HG02938 (cell line): ENCODE data around the gene CORO2B.

Experiments used
- ATAC-seq: cut with Tn5 transposase; IDR thresholded peaks from one replicate; pipeline ENCODE4 v1.9.1; 2021; ENCODE audit warnings: mild to moderate bottlenecking, moderate library complexity; ENCODE audit not compliant: unreplicated experiment

CORO2B gene

DNA sequence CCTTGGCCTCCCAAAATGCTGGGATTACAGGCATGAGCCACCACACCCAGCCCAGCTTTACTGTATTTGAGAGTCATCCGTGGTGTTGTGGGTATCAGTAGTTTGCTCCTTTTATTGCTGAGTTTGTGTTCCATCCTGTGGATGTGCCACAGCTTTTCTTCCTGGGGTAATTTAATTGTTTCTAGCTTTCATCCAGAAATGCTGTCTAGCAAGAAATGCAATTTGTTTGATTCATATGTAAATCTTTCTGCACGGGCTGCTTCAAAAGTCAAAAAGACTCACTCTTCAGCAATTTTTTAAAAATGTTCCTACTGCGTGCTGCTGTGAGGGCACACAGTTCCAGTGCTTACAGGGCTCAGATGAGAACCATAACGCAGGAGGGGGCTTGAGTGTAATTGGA, 47.1 kb downstream of the CORO2B start:
- ATAC-seq: no peak

DNA sequence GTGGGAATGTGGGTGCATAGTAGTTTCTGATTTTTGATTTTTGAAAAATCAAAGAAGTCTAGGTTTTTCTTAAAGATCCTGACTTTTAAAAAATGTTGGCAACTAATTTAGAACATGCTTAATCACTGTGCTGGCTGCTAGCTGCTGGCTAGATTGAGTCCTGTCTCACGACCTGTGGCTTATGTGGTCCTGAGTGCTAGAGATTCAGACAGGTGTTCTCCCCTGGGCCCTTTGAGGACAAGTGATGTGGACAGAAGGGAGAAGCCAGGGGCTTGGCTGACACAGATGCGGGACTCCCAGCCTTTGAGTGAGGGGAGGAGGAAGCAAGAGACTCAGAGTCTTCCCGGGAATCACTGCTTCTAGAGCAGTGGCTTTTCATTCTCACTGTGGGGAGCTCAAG, 47.5 kb downstream of the CORO2B start:
- ATAC-seq: no peak

DNA sequence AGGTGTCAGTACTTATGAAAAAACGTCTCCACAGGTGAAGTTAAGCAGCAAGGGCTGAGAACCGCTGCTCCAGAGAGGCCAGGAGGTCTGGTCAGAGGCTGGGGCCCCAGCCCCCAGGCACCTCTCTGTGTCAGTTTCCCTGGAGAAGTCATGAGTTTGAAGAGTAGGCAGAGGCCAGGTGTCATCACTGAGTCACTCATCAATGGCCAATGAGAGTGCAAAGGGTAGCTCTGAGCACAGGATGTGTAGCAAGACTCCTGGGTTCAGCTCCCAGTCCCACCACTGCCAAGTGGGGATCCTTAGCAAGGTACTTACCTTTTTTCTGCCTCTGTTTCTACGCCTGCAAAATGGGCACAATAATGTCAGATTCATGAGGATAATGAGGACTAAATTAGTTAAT, 47.9 kb downstream of the CORO2B start:
- no peak for ATAC-seq

DNA sequence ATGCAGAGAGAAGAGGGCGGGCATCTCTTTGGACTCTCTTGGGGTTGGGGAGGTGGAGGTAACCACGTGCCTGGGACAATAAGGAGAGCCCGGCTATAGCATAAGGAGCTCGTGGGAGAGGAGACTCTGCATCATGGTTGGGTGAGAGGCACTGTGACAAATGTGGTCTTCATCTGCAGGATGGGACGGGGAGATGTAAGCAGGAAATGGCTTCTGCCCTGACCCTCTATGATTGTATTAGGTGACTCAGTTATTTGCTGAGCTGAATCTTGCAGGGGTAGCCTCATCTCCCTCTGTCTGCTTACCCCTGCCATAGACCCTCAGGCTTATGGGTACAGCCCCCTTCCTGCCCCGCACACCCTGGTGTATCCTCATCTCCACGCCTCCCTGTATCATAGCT, 48.7 kb downstream of the CORO2B start:
- no peak for ATAC-seq

DNA sequence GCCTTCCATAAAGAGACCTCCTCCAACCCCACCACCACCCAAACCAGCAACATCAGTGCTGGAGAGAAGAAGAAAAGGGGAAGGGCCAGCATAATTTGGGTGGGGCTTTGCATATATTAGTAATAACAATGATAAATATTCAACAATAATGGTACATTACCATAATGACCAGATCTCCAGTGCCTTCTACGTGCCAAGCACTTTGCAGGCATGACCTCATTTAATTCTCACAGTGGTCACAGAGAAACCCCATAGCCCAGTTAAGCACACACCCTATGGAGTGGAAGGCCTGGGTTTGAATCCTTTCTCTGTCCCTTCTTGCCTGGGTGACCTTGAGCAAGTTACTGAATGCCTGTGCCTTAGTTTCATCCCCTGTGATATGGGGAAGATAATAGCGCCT, 49.2 kb downstream of the CORO2B start:
- no peak for ATAC-seq

DNA sequence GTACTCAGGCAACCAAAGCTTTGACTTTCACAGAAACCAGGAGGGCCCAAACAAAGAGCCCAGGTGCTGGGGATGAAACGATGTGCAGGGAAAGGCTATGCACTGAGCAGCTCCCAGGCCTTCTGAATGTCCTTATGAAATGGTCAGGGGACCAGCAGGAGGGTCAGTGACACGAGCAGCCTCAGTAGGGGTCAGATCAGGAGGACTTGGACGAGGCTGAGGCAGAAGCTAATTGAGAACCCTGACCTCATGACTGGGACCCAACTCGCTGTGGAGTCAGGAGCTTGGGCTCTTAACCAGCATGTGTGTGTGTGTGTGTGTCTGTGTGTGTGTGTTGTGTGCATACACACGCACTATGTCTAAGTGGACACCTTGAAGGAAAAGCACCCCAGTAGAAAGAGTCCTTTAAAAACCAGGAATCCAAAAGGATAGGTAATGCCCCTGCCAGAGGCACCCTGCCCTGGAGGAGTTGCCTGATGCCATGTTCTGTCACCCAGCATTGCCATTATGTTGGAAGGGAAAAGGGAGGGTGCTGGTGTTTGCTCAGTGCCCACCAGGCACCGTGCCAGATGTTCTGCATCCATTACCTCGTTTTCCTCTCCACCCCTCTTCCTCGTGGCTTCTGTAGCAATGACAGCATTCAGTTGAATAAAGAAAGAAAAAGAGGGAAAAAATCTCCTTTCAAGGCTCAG, 50.9 kb downstream of the CORO2B start:
- no peak for ATAC-seq

DNA sequence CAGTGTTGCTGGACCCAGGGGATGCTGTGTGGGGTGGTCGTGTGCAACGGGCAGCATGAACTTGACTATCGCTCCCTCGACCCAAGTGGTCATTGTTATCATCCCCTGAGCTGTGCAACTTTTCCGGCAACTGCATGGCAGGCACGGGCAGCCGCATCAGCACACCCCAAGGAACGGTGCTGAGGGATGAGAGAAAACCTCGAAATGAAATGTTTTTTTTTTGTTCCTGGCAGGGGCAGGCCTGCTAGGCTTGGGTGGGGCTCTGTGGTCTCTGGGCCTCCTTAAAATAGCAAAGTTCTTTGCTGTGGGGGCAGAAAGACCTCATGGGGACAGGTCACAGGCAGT, 51.4 kb downstream of the CORO2B start:
- ATAC-seq: no peak

DNA sequence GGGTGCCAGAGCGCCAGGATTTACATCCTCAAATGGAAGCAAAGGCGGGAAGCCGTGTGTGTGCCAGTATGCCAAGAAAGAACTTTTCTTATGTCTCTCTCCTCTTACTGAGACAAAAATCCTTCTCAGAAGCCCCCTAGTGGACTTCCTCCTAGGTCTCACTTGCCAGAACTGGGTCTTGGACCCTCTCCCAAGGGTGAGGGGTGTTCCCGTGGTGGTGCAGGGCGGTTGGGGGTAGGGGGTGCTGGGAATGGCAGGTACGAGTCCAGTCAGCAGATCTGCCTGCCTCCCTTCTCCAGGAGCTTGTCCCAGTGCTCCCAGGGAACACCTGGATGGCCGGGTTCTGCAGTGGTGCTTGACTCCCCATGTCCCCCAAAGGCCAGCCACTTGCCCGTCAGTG, 52.0 kb downstream of the CORO2B start:
- no peak for ATAC-seq

DNA sequence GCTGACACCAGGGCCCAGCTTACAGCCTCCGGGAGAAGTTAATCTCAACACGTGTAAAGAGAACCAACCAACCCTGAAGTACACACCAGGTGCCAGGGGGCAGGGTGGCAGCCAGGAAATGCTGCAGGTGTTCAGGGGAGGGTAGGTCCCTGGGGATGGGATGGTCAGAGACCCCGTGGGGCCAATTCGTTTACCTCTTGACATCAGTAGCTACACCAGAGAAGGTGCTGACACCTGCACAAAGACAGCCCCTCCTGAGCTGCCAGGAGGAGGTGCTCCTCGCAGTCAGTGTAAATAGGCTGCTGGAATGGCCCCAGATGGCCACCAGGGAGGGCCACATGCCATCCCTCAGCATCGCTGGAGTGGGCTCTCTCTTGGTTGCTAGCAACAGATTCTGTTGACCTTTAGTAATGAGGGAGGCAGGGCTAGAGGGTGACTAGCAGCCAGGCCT, 52.8 kb downstream of the CORO2B start:
- no peak for ATAC-seq

DNA sequence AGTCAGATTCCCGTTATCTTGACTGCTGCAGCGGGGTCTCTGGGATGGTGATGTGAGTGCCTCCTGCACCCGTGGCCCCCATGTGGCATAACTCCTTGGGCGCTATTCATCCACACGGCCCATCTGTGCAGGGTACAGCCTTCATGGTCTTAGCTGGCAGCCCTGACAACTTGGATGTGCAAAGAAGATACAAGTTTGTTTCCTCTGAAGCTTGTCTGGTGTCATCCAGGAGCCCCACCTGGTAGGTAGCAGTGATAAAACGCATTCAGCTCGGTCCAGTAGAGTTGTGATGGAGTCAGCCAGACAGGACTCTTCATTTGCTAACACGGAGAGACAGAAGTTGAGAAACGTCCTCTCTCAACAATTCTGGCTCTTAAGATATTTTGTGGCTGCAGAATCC, 53.3 kb downstream of the CORO2B start:
- no peak for ATAC-seq

DNA sequence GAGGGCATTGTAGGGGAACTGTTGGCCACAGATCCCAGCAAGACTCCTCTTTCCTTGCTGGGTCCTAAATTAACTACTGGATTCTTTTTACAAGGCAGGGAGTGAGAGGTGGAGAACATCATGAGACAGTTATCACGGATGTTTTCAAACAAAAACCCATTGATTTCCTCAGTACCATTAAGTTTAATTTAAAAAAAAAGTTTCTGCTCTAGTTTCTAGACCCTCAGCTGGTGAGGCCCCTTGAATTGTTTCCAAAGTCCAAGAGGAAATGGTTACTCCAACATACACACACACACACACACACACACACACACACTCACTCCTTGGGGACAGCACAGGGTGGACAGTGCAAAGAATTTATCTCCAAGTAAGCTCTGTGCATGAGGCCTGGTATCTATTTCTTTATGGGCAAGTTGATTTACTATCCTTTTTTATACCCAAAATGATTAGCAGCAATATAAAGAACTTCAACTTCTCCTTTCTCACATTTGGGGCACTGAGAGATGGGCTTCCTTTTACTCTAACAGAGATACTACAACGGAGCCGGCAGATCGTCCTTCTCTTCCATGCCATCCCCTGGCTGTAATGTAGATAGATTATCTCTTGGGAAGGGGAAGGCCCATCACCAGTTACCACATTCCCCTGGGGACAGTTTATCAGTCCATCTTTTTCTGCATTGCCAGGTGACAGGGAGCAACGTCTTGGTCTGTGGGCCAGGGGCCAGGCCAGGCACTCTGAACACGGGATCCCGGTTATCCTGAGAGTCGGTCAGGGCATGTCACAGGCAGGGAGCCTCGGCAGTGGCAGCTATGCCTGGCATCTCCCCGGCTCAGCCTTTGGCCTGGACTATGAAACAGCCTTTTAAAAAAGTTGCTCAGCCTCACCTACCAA, 54.7 kb downstream of the CORO2B start:
- ATAC-seq: no peak

DNA sequence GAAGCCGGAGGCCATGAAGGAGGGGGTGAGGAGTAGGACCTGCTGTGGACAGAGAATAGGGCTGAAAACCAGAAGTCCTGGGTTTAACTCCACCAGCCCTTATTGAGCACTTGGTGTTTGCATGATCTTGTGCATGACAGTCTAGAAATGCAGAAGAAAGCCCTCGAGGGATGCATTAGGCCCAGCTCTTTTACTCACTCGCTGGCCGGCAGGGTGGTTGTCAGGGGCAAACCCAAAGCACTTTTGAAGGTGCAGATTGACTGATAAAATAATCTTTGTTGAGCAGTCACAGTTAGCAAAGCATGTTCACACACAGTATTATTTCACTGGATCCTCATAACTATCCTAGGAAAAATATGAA, 55.3 kb downstream of the CORO2B start:
- no peak for ATAC-seq

DNA sequence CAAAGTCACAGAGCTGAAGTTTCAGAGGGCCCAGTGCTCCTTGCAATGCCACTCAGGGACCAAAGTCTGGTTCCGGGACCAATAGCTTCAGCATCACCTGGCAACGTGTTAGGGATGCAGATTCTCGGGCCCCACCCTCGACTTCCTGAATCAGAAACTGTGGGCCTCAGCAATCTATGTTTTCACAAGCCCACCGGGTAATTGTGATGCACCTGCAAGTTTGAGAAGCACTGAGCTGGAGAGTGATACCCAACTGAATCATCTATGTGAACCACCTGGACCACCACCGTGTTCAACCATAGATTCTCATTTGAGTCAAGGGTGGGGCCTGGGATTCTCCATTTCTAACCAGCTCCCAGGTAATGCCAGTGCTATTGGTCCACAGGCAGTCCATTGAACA, 55.7 kb downstream of the CORO2B start:
- ATAC-seq: no peak

DNA sequence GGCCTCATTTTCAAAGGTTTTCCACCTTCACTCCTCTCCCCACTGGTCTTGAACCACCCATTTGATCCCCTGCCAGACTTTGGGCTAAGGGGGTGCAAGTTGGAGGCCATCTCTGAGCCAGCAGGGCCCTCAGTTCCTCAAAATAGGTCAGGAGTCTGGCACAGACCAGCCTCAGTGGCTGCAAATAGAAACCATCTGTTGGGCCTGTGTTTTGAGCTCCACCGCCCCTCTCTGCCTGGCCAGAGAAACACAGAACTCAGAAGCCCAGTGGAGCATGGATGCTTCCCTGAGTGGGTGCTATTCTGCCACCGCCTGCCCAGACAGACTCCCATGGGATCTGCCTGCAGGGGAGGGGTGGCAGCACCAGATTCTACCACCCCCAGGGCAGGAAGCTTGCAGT, 56.3 kb downstream of the CORO2B start:
- ATAC-seq: no peak

DNA sequence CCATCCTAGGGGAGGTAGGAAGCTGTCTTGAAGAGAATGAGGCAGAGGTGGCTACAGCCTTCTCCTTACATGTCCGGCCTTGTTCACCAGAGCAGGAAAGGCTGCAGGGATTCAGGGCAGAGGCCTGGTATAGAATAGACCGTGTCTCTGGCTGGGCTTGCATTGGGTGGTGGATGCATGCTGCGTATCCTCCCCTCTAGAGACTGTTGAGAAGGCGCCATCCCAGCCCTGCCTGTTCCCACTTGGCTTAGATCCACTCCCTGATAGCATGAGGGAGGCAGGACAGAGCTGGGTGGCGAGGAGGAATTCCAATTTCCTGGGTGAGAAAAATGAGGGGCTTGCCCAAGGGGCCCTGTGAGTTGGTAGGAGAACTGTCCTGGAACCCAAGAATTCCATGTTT, 57.5 kb downstream of the CORO2B start:
- no peak for ATAC-seq

DNA sequence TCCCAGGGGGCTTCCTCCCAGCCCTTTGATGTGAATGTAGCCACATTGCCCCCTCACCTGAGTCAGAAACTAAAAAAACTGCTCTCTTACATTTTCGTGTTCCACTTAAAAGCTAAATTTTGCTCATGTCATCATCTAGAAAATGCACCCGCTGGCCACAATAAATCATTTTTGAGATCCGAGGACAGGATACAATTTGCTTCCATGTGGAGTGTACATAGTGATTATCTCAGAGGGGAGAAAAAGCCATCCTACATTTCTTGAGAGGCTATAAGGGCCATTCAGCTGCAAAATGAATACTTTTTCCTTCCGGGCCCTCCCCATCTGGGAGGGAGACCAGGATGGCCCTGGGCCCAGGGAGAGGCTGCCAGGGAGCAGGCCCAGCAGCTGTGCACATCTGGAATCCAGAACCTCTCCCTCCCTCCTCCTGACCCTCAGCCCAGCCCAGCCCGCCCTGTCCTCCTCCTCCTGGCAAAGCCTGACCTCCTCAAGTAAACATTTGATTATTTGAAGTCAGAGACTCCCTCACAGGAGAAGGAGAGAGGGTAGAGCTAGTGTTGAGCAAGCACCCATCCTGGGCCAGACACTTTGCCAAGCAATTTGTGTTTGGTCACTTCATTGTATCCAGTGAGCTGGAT, 59.1 kb downstream of the CORO2B start:
- no peak for ATAC-seq

DNA sequence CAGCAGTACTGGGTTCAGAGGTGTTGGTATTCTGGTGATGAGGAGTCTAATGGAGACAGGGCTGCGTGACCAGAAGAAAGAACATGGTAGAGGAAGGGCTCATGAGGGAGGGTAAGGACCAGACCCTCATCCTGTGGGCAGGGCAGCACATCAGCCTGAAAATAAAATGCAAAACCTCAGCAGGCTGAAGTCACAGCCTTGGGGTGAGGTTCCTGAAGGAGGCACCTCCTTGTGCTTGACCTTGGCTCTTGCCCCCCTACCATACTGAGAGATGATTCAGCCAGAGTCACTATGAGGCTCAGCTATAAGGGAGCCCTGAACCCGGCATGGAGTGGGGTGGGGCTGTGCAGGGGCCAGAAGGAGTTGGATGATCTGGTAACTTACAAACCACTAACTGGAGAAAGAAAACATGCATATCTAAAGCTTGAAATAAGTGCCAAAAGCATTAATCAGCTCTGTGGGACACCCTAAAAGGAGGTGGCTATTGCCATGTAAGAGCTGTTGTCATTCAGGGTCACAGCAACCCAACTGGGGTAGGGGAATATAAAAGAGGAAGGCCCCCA, 60.2 kb downstream of the CORO2B start:
- no peak for ATAC-seq

DNA sequence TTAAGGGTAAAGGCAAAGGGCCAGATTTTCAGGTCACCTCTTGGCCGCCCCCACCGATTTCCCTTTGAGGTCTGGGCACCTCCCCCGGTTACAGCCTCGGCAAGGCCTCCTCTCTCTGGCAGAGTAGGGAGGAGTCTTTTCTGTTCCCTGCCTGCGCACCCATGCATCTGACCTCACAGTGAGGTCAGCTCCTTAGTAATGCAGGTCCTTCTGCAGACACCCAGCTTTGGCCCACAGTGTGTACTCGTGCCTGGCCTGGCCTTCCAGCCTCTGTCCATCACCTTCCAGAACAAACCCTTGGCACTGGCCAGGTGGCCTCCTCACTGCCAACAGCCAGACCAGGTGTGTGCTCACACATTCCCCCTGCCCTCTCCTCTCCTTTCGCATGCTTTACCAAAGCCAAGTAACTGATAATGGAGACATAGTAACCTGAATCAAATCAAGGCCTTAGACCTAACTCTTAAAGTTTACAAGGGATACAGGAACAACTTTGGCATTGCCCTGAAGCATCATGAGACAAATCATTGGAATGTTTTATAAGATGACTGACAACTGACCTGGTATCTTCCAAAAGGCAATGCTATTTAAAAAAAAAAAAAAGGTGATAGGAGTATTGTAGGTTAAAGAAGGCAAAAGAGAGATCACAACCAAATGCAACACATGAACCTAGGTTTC, 61.3 kb downstream of the CORO2B start:
- ATAC-seq: no peak

DNA sequence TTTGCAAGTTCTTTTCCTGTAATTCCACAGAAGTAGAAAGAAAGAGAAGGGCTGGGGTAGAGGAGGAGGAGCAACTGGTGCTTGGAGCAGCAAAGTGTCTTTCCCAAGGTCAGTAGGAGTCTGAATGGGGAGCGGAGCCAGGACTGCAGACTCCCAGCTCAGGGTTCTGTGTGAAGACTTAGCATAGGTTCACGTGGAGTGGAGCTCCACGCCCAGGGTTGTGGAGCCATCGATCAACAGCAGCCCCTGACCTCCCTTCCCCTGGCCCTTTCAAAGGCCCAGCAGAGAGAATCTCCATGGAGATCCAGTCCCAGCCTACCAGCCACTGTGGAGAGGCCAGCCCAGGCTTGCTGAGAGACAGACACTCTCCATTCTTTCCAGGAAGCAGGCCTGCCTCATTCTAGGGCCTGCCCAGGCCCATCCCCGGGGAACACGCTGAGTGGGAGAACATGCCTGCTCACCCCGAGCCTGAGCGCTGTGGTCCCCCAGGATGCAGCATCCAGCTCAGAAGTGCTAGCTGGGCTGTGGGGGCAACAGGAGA, 62.1 kb downstream of the CORO2B start:
- no peak for ATAC-seq

DNA sequence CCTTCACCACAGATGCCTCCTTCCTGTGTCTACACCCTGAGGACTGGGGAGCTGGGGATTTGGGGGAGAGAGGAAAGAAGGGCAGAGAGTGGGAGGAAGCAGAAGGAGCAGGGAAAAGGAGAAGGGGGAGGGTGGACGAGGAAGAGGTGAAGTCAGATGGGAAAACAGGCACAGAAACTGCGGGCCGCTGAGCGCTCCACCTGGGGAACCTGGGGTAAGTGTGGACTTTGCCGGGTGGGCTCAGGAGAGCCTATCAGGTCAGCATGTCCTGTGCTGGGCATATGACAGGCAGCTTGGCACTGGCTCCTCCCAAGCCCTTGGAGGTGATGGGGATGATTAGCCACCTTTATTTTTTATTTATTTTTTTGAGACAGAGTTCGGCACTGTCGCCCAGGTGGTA, 62.6 kb downstream of the CORO2B start:
- no peak for ATAC-seq

DNA sequence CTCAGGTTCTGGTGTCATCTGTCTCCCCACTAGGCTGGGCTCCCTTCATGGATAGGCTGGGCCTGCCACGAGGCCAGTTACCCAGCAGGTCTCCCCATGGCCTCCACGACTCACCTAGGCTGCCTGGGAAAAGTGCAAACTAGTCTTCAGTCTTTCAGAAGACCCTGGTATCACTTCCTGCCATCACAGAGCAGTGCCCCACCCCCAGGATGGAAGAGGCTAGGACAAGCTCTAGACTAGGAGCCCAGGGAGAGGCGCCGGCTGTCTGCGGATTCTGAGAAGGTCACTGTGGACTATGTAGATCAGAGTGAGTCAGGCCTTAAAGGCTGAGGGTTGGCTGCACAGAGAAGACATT, 63.7 kb downstream of the CORO2B start:
- no peak for ATAC-seq
